ENCODE measurements around the gene AHNAK2.
"Not testable (repeated sequence)": the region's sequence is repeated elsewhere in the genome, so short reads cannot be mapped to it uniquely, and the experiment has no call there.

AHNAK2 gene

DNA sequence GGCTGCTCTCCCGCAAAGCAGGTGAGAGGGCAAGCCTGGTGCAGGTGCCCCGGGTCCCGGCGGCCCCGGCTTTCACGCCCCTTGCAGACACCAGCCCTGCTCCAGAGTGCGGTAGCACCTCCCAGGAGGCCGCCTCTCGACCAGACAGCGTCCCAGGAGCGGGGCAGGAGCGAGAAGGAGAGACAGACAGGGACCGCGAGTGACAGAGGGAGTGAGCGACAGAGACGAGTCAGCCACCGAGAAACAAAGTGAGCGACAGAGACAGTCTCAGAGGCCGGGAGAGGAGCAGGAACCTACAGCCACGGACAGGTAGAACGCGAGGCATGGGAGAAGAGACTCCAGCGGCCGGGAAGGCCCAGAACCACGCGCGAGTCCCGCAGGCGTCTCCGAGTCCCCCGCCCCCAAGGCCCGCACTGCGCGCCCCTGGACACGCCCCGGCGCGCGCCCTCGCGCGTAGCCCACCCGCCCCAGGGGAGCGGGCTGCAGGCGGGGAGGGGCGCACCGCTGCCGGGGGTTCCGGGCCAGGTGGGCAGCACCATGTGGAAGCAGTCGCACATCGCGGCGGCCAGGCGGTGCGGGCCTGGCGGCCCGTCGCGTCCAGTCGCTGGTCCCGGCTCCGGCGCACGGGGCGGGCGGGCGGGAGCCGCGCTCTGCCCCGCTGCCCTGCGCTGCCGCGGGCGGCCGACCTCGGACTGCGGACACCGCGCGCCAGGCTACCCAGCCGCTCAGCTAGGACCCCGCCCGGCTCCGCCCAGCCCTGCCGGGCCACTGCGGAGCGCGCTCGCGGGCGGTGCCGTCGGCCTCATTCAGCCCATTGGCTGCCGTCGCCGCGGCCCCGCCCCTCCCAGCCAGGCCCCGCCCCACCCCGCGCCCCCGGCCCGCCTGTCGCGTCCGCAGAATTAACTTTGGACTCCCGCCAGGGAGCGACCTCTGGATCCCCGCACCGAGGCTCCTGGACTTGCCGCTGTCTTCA lies at the start of gene AHNAK2:
Gene AHNAK2 (minus strand): TSS at position 694 of the 973 bp plus-strand sequence. CDS start 137 bp downstream, at position 557.
- TF ChIP-seq, protein P1, sequence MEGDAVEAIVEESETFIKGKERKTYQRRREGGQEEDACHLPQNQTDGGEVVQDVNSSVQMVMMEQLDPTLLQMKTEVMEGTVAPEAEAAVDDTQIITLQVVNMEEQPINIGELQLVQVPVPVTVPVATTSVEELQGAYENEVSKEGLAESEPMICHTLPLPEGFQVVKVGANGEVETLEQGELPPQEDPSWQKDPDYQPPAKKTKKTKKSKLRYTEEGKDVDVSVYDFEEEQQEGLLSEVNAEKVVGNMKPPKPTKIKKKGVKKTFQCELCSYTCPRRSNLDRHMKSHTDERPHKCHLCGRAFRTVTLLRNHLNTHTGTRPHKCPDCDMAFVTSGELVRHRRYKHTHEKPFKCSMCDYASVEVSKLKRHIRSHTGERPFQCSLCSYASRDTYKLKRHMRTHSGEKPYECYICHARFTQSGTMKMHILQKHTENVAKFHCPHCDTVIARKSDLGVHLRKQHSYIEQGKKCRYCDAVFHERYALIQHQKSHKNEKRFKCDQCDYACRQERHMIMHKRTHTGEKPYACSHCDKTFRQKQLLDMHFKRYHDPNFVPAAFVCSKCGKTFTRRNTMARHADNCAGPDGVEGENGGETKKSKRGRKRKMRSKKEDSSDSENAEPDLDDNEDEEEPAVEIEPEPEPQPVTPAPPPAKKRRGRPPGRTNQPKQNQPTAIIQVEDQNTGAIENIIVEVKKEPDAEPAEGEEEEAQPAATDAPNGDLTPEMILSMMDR (conservative IDR thresholded peaks at IDR 0.05; ENCODE audit: low read depth, low read length), result no peak
- H3K4me3 ChIP-seq (ENCODE audit: low read length), result peak within 1 kb of the TSS; percentile 74
- DNase-seq (ENCODE audit: low read depth), result peak; percentile 52

- not testable (repeated sequence) for H3K4me3 ChIP-seq (ENCODE audit: low read length); DNase-seq (ENCODE audit: low read depth)
These were observed 49.5 kb upstream of the AHNAK2 start for GRCh38 chr14:105027718-105028117.

- TF ChIP-seq, protein P1 (conservative IDR thresholded peaks at IDR 0.05; ENCODE audit: low read depth, low read length), result no peak
- H3K4me3 ChIP-seq (ENCODE audit: low read length), result no peak overlapping the region
- DNase-seq (ENCODE audit: low read depth), result no peak
These were observed 48.8 kb upstream of the AHNAK2 start for GRCh38 chr14:105026802-105027563.

GRCh38 chr14:105026033-105026785 lies 48.0 kb upstream of the AHNAK2 start:
- no peak for DNase-seq (ENCODE audit: low read depth)

DNA sequence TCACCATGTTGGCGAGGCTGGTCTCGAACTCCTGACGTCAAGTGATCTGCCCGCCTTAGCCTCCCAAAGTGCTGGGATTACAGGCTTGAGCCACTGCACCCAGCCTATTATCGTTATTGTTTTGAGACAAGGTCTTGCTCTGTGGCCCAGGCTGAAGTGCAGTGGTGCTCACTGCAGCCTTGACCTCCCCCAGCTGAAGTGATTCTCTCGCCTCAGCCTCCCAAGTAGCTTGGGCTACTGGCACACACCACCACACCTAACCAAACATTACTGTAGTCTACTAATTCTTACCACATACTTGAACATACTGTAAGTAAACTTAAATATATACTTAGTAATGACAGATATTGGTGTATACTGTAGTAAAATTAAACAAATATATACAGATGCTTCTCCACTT lies 47.3 kb upstream of the AHNAK2 start:
- no peak for DNase-seq (ENCODE audit: low read depth)
- TF ChIP-seq, protein P1 (conservative IDR thresholded peaks at IDR 0.05; ENCODE audit: low read depth, low read length), result no peak
- H3K4me3 ChIP-seq (ENCODE audit: low read length), result no peak overlapping the region

More at GRCh38 chr14:105026033-105026785, 48.0 kb upstream of the AHNAK2 start:
- TF ChIP-seq, protein P1 (conservative IDR thresholded peaks at IDR 0.05; ENCODE audit: low read depth, low read length), result no peak
- H3K4me3 ChIP-seq (ENCODE audit: low read length), result no peak overlapping the region

DNA sequence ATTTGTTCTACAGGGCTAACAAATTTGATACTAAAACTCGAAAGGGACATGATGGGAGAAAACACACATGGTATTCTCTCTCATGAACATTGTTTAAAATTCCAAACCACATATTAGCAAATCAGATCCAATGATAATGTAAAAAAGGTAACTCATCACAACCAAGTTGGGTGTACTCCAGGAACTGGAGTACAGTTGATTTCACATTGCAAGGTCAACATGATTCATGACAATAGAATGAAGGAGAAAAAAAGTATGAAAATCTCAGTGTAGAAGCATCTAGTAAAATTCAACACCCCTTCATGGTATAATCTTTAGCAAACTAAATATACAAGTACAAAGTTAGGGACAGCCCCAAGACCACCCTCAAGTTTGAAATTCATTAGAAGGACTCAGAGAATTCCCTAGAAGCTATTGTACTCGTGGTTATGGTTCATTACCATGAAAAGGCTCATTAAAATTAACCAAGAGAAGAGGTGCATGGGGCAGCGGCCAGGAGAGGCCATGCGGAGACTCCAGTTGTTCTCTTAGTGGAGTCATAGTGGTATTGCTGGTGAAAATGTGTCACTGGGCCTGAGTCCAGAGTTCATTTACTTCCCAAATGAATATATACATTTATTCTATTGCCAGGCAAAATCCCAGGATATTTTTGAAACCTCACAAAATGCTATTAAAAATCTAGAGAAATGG lies 45.8 kb upstream of the AHNAK2 start:
- H3K4me3 ChIP-seq (ENCODE audit: low read length), result no peak overlapping the region
- DNase-seq (ENCODE audit: low read depth), result no peak
- TF ChIP-seq, protein P1 (conservative IDR thresholded peaks at IDR 0.05; ENCODE audit: low read depth, low read length), result no peak
